HG03520 (cell line): ENCODE data around the gene CARM1.
"Not testable (repeated sequence)": the region's sequence is repeated elsewhere in the genome, so short reads cannot be mapped to it uniquely, and the experiment has no call there.

ENCODE experiments used
- ATAC-seq: cut with Tn5 transposase; IDR thresholded peaks from one replicate; pipeline ENCODE4 v1.9.1; 2021; ENCODE audit warnings: mild to moderate bottlenecking, moderate library complexity; ENCODE audit not compliant: unreplicated experiment

Gene CARM1

DNA sequence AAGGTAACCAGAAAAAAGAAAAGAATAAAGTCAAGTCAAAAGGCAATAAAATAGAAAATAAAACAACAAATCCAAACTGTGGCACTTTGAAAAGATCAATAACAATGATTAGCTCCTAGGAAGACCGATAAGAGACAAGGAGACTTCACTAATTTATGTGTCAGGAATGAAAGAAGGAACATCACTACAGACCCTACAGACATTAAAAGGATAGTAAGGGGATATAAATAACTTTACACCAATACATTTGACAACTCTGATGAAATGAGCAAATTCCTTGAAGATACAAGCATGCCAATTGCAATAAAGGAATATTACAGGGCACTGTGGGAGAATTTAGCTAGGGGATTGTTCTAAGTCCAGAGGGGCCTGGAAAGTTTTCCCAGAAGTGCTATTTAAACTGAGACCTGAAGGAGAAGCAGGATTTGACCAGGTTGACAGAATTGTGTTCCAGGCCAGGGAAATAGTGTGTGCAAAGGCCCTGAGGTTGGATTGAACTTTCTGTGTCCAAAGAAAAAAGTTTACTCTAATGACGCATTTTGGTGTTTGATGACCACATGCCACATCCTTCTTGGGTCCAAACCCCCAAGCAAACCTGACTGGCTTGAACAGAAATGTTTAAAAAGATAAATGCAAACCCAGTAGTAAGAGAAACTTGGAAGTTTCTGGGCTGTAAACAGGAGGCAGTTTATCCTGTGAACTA lies 24.7 kb upstream of the CARM1 start:
- no peak for ATAC-seq

GRCh38 chr19:10848230-10848856 lies 23.0 kb upstream of the CARM1 start, which contains the start of gene C19orf38:
C19orf38 (plus strand) TSS chr19:10848415; CDS start chr19:10848509, 94 bp downstream.
- no peak for ATAC-seq

GRCh38 chr19:10850631-10851030 lies 20.7 kb upstream of the CARM1 start:
- no peak for ATAC-seq

- ATAC-seq: no peak
These were observed 19.1 kb upstream of the CARM1 start for GRCh38 chr19:10852098-10852800.

DNA sequence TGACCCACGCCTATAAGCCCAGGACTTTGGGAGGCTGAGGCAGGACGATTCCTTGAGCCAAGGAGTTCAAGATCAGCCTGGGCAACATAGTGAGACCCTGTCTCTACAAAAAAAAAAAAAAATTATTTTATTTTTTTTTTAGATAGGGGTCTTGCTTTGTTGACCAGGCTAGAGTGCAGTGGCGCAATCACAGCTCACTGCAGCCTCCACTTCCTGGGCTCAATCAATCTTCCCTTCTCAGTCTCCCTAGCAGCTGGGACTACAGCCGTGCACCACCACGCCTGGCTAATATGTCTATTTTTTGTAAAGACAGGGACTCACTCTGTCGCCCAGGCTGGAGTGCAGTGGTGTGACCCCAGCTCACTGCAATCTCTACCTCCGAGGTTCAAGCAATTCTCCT lies 18.4 kb upstream of the CARM1 start:
- ATAC-seq: no peak

DNA sequence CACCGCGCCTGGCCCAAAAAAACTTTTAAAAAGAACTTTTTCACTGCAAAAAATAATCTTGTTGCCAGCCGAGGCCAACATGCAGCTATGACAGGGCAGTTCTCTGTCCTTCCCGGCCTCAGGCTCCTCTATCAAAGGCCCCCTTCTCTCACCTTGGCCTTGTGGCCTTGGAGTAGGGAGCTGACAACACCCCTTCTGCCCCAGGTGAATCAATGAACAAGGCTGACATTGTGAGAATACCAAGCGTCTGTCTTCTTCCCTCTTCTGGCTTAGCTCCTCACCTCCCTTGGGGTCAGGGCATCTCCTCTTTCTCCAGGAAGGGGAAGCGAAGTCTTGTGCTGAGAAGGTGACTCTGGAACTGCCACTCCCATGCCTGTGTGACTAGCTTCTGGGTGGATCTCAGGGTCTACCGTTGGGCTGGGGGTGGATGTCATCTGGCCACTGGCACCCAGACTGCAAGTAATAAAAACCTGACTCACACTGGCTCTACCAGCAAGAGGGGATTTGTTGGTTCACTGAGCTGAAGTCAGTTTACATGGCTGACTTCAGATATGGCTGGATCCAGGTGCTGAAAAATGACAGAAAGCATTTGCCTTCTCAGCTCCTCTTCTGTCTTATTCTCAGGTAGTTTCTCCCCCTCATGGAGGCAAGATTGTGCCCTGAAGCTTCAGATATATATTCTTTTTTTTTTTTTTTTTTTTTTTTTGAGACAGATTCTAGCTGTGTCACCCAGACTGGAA lies 16.8 kb upstream of the CARM1 start:
- ATAC-seq: no peak

DNA sequence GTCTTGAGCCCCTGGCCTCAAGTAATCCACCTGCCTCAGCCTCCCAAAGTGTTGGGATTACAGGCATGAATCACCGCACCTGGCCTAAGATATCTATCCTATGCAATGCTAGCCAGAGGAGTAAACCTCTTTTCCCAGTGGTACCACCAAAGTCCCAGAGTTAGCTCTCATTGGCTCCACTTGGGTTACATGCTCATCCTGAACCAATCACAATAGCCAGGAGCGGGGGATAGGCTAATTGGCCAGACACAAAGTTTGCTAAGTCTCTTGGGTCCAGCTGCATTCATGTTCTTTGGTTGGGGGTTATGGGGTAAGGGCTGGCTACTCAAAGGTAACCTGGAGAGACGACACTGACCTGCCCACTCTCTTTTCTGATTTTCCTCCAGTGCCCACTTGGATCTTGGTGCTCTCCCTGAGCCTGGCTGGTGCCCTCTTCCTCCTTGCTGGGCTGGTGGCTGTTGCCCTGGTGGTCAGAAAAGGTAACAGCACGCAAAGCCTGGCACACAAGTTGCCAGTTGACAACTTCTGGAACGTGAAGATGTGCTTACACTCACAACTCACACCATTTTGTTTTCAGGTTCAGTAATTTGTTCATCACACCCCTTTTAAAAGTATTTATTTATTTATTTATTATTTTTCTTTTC lies 15.4 kb upstream of the CARM1 start:
- no peak for ATAC-seq

GRCh38 chr19:10856899-10857298 lies 14.5 kb upstream of the CARM1 start:
- not testable (repeated sequence) for ATAC-seq

GRCh38 chr19:10858204-10858828 lies 13.0 kb upstream of the CARM1 start:
- no peak for ATAC-seq

DNA sequence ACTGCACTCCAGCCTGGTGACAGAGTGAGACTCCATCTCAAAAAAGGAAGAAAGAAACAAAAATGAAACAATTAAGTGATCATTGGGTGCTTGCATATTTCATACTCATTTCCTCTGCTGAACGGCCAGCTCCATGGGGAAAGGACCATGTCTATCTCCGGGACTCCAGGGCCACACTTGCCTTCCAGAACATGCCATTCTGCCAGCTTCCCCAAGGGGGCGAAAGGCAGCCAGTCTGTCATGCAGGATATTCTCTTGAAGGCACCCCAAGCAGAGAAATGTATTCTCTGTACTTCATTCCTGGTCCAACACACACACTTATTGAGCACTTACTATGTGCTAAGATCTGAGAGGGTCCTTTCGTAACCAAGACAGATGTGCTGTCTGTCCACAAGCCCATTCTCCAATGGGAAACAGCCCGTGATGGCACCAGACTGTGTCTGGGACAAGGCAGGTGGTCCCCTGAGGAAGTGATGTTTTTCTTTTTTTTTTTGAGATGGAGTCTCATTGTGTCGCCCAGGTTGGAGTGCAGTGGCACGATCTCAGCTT lies 10.2 kb upstream of the CARM1 start:
- ATAC-seq: no peak

GRCh38 chr19:10862561-10863106 lies 8.7 kb upstream of the CARM1 start:
- ATAC-seq: no peak

DNA sequence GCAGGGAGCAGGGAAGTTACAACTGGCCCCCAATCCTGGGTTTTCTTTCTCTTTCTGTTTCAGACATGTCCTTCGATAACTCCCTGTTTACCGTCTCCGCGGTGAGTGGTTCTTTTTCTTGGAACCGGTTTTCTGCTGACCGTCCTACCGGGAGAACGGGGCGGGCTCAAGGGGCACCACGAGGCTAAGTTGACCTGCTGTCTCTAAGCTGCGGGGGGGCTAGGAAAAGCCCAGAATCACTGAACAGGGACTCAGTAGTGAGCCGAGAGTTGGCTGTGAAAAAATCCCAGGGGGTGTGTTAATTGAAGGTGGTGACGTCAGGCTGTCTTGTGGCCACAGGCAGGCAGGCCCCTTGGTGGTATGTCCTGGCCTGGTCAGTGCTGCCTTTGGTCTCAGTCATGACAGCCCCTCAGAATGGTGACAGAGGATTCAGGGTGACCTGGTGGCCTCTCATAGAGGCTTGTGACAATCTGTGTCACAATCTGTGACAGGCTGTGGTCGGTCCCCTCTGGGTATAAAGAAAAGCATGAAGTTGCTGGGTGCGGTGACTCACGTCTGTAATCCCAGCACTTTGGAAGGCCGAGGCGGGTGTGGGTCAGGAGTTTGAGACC lies 8.1 kb upstream of the CARM1 start:
- ATAC-seq: no peak

DNA sequence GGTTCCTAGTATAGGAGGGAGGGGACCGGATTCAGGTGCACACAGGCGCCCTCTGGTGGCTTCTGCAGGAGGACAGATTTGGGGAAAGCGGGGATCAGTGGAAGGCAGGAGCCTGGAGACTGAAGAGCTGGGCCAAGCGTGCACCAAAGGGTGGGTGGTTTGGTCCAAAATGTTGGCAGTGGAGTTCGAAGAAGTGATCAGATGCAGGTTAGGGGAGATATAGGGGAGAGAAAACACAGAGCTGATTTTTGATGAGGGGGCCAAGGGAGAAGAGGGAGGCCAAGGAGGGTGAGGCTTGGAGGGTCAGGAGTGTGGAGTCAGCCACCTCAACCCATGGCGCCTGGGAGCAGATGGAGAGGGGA lies 6.8 kb upstream of the CARM1 start:
- ATAC-seq: no peak

- no peak for ATAC-seq
These were observed 4.9 kb upstream of the CARM1 start for GRCh38 chr19:10866495-10866894.

DNA sequence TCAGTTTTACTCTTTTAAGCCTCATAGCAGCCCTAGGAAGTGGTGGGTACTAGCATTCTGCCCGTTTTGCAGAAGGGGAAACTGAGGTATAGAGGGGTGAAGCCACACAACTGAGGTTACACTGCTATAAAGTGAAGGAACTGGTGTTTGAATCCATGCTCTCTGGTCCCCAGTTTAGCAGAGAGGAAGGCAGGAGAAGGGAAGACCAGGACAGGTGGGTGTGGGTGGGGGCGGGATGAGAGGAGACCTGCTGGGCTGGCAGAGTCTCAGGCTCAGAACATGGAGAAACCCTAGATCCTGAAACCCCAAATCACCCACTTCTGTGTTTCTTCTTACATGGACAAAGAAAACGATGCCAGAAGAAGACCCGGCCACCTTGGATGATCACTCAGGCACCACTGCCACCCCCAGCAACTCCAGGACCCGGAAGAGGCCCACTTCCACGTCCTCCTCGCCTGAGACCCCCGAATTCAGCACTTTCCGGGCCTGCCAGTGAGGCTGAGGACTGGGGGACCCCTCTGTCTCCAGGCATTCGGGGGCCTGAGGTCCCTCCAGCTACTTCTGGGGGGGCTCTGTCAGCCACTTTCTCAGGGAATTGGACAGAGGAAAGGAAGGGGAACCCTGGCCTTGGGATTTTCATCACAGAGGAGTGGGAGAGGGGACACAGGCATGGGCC lies 2.3 kb upstream of the CARM1 start:
- no peak for ATAC-seq

- ATAC-seq: not testable (repeated sequence)
These were observed 1.5 kb upstream of the CARM1 start for GRCh38 chr19:10869872-10870311.

DNA sequence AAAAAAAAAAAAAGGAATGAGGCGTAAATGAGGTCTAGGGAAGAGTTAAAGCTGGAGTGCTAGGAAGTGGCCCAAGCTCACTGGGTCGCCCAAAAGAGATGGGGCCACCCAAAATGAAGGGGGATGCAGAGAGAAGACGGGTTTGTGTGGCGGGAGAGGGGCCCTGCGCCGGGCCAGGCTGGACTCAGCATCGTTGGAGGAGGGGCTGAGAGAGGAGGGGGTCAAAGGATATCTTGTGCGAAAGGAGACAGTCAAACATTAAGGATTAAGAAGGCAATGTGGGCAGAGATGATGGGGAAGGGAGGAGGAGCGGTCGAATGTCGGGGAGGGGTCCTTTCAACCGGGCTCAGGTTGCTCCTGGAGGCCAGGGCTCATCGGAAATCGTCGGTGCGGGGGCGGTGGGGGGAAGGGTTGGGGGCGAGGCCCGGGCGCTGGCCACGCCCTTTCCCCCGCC lies 825 bp upstream of the CARM1 start:
- no peak for ATAC-seq

GRCh38 chr19:10871711-10872545 lies 575 bp downstream of the CARM1 start:
- peak; percentile 12 for ATAC-seq
